HG03558 (cell line): ENCODE data around the gene ZNF536.

ENCODE experiments used
- ATAC-seq: cut with Tn5 transposase; IDR thresholded peaks from one replicate; pipeline ENCODE4 v1.9.1; 2021; ENCODE audit warnings: moderate number of reproducible peaks; ENCODE audit not compliant: unreplicated experiment; ENCODE audit errors: extremely low read depth

Gene ZNF536

GRCh38 chr19:30371960-30372824 lies at the start of gene ZNF536:
TSS of gene ZNF536 (plus strand) at chr19:30372384. CDS start at chr19:30443563, 71,179 bp downstream.
- ATAC-seq: no peak

- ATAC-seq: no peak
Measured at GRCh38 chr19:30322641-30323320, 49.4 kb upstream of the ZNF536 start.

GRCh38 chr19:30323904-30324303 lies 48.3 kb upstream of the ZNF536 start:
- no peak for ATAC-seq

- ATAC-seq: no peak
Measured at GRCh38 chr19:30324982-30325381, 47.2 kb upstream of the ZNF536 start.

GRCh38 chr19:30325676-30326392 lies 46.4 kb upstream of the ZNF536 start:
- ATAC-seq: no peak

- ATAC-seq: no peak
Measured at GRCh38 chr19:30326393-30326710, 45.8 kb upstream of the ZNF536 start.

GRCh38 chr19:30327331-30327730 lies 44.9 kb upstream of the ZNF536 start:
- no peak for ATAC-seq

- no peak for ATAC-seq
Measured at GRCh38 chr19:30328096-30328495, 44.1 kb upstream of the ZNF536 start.

GRCh38 chr19:30330266-30330665 lies 41.9 kb upstream of the ZNF536 start:
- no peak for ATAC-seq

GRCh38 chr19:30332445-30333234 lies 39.5 kb upstream of the ZNF536 start:
- ATAC-seq: no peak

- ATAC-seq: no peak
Measured at GRCh38 chr19:30333291-30334065, 38.7 kb upstream of the ZNF536 start.

GRCh38 chr19:30334841-30335240 lies 37.3 kb upstream of the ZNF536 start:
- no peak for ATAC-seq

GRCh38 chr19:30335306-30335886 lies 36.8 kb upstream of the ZNF536 start:
- no peak for ATAC-seq

GRCh38 chr19:30336290-30336689 lies 35.9 kb upstream of the ZNF536 start:
- ATAC-seq: no peak

GRCh38 chr19:30338041-30338456 lies 34.1 kb upstream of the ZNF536 start:
- ATAC-seq: no peak

GRCh38 chr19:30338878-30339623 lies 33.1 kb upstream of the ZNF536 start:
- ATAC-seq: no peak

- no peak for ATAC-seq
Measured at GRCh38 chr19:30339624-30340525, 32.3 kb upstream of the ZNF536 start.
